Measurements from ENCODE around the gene CFAP206.
A peak's percentile ranks its signal among the peaks of the same experiment; 100 is the strongest.
"Not testable (repeated sequence)": the region's sequence is repeated elsewhere in the genome, so short reads cannot be mapped to it uniquely, and the experiment has no call there.

Gene CFAP206

DNA sequence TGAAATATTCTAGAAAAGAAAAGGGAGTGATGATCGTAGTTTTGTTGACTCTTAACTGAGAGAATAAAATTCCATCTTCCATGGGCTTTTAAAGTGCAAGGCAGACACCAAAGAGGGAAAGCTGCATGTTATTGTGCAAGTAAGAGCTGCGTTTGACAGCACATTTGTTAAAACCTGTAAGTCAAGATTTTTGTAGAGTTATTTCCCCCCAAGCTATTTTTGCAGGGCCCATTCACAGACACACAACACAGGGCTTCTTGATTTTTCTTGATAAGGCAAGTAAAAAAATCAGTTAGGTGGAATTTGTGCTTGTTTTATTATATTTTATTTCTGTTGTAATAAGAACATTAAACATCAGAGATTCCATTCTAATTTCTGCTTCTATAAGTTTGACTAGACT is 13.8 kb downstream of the CFAP206 start:
- DNase-seq: no peak

DNA sequence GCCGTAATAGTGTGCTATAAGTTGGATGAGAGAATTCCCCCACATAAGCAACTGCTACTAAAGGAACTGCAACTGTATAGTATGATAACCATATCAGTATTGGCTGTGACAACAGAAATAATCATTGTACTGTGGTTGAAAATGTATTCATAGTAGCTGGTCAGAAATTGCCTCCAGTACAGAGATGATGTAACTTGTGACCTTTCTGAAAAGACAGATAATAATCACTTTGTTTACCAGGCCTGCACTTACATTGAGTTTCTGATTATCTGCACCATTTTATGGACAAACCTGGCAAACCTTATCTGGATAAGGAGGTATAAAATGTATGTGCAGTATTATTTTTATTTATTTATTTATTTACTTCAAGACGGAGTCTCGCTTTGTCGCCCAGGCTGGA is 19.0 kb downstream of the CFAP206 start:
- peak; percentile 38 for DNase-seq

DNA sequence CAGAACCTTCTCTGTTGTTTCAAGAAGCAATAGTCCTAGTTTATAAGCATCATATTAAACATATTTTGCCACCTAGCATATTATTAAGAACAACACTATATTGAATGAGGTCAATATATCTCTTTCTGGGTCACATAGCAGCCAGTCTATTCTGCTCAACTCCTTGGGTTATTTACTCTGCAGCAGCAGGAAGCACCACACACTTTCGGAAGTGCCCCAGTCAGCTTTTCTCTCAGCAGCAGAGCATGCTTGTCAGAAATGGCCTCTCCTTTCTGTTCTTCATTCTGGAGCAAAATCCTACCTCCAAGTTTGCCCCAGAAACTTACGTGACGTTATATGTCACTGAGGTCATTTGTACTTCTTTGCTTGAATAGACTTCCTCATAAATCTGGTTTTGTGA is 22.7 kb downstream of the CFAP206 start:
- DNase-seq: no peak

DNA sequence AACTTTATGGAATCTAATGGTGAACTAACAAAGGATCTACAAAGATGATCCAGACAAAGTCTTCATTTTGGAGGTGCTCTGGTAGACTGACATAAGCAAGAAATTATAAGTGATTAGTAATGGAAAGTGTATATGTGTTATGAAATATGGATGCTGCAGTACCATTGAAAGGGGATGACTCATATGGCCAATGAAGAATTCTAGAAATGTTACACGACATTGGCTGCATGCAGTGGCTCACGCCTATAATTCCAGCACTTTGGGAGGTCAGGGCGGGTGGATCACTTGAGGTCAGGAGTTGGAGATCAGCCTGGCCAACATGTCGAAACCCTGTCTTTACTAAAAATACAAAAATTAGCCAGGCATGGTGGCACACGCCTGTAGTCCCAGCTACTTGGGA is 23.5 kb downstream of the CFAP206 start:
- no peak for DNase-seq

DNA sequence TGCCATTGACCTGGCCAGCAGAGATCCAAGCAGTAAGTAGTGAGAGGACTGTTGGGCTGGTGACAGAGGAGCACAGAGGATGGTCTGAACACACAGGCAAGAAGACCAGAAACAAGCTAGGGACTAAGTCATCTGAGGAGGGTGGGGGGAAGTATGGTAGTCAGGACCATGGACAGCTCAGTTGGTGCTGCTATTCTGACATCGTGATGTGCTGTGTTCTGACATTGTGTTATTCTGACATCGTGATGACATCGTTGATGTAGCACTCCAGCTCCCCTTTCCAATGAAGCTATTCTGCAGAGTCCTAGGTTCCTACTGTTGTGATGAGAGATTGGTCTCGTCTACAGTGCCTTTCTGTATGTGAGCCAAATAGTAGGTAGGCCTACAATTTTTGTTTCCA is 28.7 kb downstream of the CFAP206 start:
- peak; percentile 82 for DNase-seq

DNA sequence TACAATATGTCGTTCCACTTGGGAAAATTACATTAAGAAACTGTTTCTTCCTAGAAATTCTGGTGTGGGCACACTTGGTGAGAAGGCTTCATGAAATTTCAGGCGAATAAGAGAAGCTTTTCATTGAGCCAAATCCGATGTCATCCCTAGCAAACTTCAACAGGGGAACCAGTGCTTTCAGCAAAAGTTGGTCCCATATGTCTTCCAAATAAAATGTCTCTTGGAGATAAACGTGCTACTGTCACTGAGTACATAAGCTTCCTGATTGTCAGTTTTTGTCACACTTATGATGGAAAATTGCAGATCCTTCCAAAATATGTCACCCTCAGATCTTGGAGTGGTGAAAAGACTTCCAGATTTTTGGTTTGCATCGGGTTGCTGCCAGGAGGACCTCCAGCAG is 33.9 kb downstream of the CFAP206 start:
- DNase-seq: no peak

DNA sequence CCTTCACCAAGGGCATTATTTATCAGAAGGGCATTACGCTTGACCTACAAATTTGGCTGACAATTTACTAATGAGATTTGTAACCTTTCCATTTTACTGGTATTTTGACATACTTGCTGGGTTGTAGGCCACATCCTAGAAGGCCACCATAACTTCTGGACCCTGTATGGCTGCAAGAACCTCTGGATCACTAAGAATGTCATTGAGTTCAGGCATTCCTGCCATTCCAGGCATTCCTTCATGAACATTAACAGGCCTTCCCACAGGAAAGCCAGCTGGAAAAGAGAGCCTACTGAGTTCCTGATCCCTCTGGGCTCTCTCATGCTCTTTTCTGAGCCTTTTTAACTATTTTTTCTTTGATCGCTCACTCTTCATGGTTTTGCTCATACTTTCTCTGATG is 36.6 kb downstream of the CFAP206 start:
- no peak for DNase-seq

DNA sequence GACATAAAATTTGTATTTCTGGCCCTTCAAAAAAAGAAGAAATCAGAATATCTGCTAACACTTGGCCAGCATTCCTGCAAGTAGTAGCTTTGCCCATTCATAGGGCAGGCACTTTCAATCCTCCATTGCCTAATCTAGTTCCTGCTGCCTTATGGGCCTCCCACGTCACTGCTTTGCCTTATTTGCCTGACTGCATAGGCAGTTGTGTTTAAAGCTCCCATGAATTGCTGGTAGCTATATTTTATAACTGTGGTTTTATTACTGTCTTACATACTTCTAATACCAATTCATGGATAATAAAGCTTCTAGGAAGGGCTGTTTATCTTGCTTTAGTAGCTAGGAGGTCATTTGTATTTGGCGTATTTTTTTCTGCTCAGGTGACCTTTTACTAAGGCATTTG is 57.3 kb downstream of the CFAP206 start:
- DNase-seq: no peak

DNA sequence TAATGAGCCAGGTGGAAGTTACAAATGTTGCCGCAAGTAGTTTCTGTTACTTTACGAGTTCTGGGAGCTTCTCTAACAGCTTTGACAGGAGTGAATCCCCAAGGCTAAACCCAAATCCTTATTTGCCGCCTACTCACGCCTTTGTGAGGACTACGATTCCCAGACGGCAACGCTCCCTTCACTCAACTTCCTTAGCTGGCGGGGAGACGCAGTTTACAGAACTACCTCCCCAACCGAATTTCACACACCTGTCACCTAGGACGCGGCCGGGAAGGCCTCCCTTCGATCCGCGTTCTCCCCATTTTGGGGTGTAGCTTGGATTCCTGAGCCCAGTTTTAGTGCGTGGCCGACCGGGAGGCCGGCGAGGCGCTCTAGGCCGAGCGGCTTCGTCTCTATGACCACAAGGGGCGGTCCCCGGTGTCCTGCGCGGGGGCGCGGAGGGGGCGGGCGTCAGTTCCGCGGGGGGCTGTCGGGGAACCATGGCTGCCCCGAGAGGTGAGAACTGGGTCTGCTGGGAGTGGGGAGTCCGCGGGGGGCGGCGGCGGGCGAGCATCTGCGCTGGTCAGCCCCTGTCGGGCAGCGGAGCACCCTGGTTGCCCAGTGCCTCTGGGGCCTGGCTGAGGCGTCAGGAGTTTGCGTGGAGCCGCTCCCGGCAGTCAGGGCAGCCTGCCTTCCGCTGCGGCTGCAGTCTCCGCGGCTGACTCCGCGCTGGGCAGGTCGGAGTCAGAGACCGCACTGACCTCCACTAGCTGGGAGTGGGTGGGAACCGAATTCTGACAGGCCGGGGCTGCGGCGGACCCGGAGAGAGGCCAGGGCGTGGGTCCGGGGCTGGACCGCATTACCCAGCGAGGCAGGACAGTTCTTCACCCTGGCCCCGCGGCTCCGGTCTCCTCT is 65.0 kb downstream of the CFAP206 start, which contains the start of gene SLC35A1:
Gene SLC35A1, plus strand, starts transcription at position 450 of the 894 bp plus-strand sequence. Its CDS starts 30 bp downstream, at position 480.
- DNase-seq: peak; percentile 95

DNA sequence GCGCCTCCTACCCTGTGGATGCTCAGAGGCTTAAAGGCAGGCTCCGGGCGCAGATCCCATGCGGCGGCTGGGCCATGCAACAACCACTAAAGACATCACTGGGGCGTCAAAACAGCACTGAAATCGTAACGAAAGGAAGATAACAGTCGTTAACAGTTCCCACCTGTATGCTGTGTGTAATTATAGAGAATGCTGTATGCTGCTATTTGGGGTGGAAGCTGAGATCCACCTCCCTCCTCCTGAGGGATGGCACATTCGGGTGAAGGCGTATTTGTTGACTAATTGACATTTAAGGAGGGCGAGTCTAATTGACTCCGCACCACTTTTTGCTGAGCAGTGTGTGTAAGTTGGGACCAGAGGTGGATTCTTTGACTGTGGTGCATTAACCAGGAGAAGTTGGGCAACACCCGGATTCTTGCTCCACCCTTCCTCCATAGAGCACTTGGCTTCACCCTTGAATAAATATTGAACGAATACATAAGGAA is 65.7 kb downstream of the CFAP206 start:
- peak; percentile 68 for DNase-seq

DNA sequence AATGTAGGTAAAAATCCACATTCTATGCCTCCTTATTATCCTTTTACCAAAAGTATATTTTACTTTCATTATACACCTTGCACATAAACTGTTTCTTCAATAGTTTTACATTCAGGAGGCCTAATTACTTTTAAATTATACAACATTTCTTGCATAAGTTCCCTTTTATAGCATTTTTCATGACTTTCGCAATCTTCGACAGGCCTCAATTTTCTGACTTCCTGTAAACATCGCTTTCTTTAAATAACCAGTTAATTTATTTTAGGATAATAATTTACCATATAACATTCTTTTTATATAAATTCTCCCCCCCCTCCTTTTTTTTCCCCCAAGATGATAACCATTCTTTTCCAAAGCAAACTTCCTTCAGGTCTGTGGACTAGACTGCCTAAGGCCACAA is 74.2 kb downstream of the CFAP206 start:
- peak; percentile 15 for DNase-seq

DNA sequence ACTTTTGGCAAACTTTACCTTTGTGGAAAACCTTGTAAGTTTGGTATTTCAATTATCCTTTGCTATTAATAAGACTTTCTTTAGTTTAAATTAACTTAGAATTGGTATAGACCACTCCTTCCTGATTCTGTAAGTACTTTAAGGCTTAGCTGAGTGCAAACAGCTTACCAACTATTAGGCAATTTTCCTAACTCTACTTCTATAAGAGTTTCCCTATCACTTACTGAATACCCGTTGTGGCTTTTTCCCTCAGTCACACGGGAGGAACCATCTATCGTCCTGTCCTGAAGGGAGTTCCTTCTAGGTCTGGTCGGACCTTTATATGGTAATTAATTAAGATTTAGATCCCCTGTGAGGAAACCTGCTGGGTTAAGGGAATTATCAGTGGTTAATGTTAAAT is 74.6 kb downstream of the CFAP206 start:
- DNase-seq: peak; percentile 55

DNA sequence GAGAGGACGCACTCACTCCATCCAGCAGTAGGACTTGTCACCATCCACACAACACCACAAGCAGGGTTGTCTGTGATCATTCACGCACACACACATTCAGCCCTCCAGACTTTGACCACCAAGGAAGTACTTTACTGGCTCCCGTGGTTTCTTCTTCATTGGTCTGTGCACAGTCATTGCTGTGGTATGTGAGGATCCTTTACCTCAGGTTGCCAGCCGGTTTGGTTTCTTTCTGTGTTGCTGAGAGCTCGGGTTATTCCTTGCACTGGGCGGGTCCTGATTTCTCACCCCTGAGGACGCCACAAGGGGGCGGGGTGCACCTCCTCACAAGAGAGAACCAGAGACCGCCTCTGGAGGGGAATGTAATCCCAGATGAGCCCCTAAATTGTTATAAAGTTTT is 76.2 kb downstream of the CFAP206 start:
- DNase-seq: no peak

DNA sequence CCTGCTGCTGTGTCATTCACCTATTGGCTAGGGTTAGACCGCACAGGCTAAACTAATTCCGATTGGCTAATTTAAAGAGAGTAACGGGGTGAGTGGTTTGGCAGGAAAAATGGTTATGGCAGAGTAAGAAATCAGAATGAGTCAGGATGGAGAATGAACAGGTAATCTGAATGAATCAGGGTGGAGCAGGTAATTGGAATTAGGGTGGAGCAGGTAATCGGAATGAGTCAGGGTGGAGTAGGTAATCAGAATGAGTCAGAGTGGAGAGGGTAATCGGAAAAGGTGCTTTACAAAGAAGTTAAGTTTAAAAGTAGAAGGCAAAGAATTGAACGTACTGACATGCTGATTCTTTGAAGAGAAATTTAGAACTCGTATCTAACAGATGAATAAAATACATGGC is 76.7 kb downstream of the CFAP206 start:
- no peak for DNase-seq

DNA sequence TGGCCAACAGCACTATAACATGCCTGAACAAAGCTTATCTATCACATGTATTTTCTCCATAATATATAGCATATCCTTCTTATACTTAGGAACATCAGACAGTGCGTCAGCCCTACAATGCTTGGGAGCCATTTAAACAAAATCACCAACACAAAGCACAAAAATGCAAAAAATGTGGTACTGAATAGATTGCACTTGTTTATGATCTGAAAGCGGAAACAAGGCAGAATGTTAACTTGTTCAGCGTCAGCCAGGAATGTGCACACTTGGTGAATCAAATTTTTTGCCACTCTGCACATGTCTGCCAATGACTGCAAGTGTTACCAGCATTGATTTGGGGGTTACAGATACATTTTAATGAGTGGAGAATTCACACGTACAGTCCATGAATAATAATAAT is 79.8 kb downstream of the CFAP206 start:
- no peak for DNase-seq

DNA sequence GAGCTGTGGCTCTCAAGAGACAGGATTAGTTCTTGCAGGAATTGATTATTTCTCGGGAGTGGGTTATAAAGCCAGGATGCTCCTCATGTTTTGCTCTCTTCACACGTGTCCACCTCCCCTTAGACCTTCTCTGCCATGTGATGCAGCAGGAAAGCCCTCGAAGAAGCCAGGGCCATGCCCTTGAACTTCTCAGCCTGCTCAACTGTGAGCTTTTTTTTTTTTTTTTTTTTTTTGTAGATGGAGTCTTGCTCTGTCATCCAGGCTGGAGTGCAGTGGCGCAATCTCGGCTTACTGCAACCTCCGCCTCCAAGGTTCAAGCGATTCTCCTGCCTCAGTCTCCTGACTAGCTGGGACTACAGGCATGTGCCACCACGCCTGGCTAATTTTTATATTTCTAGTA is 81.6 kb downstream of the CFAP206 start:
- not testable (repeated sequence) for DNase-seq

DNA sequence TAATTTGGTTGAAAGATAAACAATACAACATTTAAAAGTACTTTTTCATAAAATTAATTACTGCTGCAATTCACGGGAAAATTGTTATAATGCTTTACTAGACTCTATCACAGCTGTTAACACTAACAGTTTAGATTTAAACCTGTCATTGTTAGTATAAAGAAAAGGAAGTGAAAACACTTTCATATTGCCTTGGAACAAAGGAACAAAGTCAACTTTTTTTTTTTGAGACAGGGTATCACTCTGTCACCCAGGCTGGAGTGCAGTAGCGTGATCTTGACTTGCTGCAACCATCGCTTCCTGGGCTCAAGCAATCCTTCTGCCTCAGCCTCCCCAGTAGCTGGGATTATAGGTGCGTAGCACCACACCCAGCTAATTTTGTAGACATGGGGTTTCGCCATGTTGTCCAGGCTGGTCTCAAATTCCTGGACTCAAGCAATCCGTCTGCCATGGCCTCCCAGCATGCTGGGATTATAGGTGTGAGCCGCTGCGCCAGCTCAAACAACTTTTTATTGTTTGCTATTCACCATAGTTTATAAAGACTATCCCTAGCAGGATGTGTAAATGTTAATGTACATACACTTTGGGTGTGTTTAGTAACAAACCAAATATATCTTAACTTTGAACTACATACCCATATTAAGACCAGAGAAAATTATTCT is 87.1 kb downstream of the CFAP206 start:
- DNase-seq: no peak

DNA sequence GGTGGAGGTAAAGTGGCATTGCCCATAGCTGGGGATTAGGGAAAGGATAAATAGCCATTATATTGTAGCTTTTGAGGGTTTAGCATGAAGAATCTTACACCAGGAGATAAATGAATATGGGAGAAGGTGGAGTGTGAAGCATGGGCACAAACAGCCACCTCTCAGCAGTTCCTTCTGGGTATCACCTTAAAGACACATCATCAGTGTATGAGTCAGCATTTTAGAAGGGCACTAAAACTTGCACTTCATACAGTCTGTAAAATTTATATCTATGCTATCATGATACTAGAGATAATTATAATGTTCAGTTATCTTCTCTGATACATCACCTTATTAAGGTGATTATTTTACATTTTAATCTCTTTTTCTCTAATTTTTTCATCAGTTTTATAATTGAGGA is 90.3 kb downstream of the CFAP206 start:
- DNase-seq: no peak

DNA sequence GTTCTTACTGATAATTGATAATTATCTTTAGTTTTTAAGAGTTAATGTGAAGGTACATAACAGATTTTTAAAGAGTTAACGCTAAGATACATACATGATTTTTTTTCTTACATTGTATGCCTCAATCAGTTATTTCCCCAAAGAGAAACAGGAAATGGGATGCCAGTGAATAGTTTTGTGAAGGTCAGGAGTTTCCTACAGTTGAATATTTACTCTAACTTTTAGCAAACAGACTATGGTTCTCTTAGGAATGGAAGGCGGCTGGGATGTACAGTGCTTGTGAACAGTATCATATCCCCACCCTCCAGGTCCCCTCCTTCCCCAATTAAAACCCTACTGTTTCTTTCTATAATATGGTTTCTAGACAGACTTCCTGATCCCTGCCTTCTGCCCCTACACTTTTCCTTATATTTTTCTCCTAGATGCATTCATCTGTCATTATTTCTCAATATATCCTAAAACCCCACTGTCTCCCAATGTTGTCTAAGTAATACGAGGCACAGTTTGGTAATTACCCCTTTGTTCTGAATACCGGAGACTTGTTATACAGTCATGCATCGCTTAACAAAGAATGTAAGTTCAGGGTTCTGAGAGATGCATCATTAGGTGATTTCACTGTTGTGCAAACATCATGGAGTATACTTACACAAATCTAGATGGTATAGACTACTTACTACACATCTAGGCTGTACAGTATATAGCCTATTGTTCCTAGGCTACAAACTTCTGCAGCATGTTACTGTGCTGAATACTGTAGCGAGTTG is 94.2 kb downstream of the CFAP206 start:
- no peak for DNase-seq

DNA sequence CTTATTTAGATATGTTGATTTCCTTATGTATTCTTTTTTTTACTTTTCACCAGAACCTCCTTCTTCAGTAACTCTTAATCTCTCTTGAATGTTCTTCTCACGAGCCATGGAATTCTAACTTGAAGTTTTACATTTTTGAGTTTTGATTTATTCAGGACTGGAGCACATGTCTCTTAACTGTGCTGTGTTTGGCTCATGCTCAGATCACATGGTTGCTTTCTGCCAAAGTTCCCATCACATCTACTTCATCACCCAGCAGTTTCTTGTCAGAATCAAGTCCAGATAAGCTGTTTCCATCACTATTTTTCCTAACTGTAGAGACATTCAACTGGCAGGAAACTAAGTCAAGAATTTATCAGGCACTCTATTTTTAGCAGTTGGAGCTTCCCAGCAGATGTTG is 96.7 kb downstream of the CFAP206 start:
- no peak for DNase-seq
